Transverse colon (tissue), 4 donors: ENCODE data around the gene GZMM.

Source experiments
- EP300 ChIP-seq: sonication (generic); formaldehyde crosslinking; IDR thresholded peaks from one replicate; pipeline ENCODE4 v1.6.1; 2017; ENCODE audit warnings: antibody characterized with exemption, low read depth
- POLR2A ChIP-seq: fragments of 450-650 bp; IDR thresholded peaks from one replicate; pipeline ENCODE4 v1.6.1; 2016; ENCODE audit warnings: antibody characterized with exemption, mild to moderate bottlenecking, moderate library complexity
- POLR2AphosphoS5 ChIP-seq, 3 donors: sonication (generic); formaldehyde crosslinking; IDR thresholded peaks; one replicate each; pipeline ENCODE4 v1.6.1; 2016; ENCODE audit warnings: antibody characterized with exemption in 3 of 3
- TF ChIP-seq, protein P1 (sequence below), 5 experiments: fragments of 200-600 bp in 3 of 5; fragments of 450-650 bp in 2 of 5; sonication (generic) in 3 of 5; IDR thresholded peaks; 1 replicate in 2 of 5; 2 replicates in 3 of 5; pipeline ENCODE4 v1.5.1; 2016 to 2017; ENCODE audit warnings: antibody characterized with exemption in 5 of 5, inconsistent platforms in 3 of 5, mild to moderate bottlenecking in 2 of 5, moderate library complexity in 1 of 5

DNA sequence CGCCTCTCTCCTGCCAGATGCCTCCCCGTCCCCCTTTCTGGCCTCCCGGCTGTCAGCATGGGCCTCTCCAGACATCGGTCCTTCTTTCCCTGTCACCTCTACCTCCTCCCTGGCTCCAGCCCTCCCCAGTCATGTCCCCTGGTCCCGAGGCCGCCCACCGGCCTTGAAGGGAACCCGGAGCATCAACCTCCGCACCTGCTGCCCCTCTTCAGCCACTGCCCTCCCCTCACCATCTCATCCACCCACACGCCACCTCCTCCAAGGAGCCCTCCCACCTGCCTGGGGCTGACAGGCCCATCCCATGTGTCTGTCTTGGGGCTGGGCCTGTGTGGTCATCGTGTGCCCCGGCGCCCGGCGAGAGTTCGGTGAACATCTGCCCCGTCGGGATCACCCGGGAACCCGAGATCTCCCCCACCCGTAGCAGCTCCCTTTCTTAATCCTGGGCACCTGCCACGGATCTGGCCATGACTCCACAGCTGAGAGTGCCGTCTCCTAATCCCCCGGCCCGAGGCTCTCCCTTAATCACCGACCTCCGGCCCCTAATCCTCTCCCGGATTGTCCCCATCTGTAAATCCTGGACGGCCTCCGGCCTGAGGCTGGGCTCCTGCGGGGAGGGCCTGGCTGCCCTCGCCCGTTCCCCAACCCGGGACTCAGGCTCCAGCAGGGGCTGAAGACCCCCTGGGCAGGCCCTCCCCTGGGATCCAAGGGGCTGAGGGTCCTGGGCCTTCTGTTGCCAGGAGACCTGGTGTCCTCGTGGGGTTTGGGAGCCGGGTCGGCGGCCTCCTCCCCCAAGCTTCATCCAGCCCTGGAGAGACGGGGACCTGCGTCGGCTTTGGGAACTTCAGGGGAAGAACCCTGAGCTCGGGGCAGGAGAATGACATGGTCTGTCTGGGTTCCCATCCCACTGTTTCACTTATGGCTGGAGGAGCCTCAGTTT, 51.7 kb downstream of the GZMM start:
- TF ChIP-seq POLR2A = no peak
- TF ChIP-seq EP300 = no peak
- TF ChIP-seq, protein P1, sequence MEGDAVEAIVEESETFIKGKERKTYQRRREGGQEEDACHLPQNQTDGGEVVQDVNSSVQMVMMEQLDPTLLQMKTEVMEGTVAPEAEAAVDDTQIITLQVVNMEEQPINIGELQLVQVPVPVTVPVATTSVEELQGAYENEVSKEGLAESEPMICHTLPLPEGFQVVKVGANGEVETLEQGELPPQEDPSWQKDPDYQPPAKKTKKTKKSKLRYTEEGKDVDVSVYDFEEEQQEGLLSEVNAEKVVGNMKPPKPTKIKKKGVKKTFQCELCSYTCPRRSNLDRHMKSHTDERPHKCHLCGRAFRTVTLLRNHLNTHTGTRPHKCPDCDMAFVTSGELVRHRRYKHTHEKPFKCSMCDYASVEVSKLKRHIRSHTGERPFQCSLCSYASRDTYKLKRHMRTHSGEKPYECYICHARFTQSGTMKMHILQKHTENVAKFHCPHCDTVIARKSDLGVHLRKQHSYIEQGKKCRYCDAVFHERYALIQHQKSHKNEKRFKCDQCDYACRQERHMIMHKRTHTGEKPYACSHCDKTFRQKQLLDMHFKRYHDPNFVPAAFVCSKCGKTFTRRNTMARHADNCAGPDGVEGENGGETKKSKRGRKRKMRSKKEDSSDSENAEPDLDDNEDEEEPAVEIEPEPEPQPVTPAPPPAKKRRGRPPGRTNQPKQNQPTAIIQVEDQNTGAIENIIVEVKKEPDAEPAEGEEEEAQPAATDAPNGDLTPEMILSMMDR (IDR thresholded peaks at IDR 0.05) = no peak
- TF ChIP-seq POLR2AphosphoS5 (IDR thresholded peaks at IDR 0.05) = no peak
